ENCODE results near the gene TNIK.

DNA sequence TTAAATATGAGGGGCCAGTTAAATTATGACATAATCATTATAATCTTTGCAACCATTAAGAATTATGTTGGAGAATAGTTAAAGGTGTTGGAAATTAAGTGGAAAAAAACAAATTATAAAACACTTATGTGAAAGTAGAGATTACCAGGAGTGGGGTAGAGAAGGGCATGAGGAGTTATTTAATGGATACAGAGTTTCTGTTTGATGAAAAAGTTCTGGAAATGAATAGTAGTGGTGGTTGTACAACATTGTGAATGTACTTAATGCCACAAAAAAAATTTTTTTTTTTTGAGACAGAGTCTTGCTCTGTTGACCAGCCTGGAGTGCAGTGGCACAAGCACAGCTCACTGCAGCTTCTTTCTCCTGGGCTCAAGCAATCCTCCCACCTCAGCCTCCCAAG lies 25.1 kb upstream of the TNIK start:
- no peak for TF ChIP-seq CTCF (IDR thresholded peaks at IDR 0.05)
- no peak for TF ChIP-seq POLR2AphosphoS5 (IDR thresholded peaks at IDR 0.05)

Measured in prostate gland (tissue), 2 donors.